Measurements from ENCODE around the gene DTNB.

DTNB gene

GRCh38 chr2:25387876-25388449 is 285.4 kb downstream of the DTNB start:
- FAIRE-seq (no peak), DNase-seq (ENCODE audit: insufficient read length, low spot score) (no peak)
- no peak for TF ChIP-seq POU2F2 (IDR thresholded peaks at IDR 0.05; ENCODE audit: low read depth, low read length)
- no peak for TF ChIP-seq PAX5 (IDR thresholded peaks at IDR 0.05; ENCODE audit: insufficient read depth, low read length, severe bottlenecking)
- no peak for TF ChIP-seq SPI1 (IDR thresholded peaks at IDR 0.05; ENCODE audit: low read depth, low read length)
- TF ChIP-seq TAF1 (IDR thresholded peaks at IDR 0.05; ENCODE audit: low read depth, low read length): no peak
- no peak for TF ChIP-seq POLR2A (IDR thresholded peaks at IDR 0.05; ENCODE audit: low read depth, low read length)
- TF ChIP-seq POLR2AphosphoS5 (IDR thresholded peaks at IDR 0.05; ENCODE audit: low read depth, low read length): no peak

DNA sequence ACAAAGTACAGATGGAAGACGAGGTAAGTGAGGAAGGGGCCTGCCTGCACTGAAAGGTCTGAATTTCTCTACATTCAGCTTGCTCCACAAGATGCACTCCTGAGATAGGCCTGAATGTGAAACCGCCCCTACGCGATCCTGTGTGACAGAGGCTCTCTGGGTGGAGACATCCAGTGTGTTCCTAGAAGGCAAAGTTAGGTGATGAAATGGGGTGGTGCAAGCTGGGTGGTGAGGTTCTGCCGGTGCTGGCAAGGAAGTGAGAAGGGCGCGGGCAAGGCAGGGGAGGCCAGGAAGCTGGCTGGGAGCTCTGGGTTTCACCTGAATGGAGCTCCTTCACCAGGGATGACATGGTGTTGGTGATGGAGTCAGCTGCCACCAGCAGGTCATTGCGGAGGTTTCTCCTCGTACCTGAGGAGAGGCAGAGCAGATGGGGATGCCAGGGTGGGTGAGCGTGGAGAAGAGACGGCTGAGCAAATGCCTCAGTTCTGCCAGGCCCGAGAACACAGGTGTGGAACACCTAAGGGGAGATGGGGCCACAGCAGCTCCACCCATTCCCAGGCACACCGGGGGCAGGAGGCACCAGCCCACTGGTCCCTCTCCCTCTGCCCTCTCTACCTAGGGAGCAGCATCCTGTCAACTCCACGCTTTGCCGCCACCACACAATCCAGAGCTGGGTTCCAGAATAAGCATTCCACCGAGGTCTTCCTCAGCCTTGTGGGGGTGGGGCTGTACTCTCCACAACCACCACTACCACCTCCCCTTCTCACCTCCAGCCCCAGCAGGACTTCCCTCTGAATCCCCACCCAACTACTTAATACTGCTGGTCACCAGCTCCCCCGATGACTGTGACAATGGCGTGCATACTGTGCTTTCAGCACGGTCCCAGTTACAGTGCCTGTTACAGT is 286.2 kb downstream of the DTNB start:
- DNase-seq (ENCODE audit: insufficient read length, low spot score): no peak
- no peak for TF ChIP-seq SPI1 (IDR thresholded peaks at IDR 0.05; ENCODE audit: low read depth, low read length)
- TF ChIP-seq TAF1 (IDR thresholded peaks at IDR 0.05; ENCODE audit: low read depth, low read length): no peak
- no peak for TF ChIP-seq POLR2A (IDR thresholded peaks at IDR 0.05; ENCODE audit: low read depth, low read length)
- no peak for FAIRE-seq

- DNase-seq (ENCODE audit: insufficient read length, low spot score) (no peak), FAIRE-seq (no peak)
- TF ChIP-seq SPI1 (IDR thresholded peaks at IDR 0.05; ENCODE audit: low read depth, low read length) (no peak), POU2F2 (IDR thresholded peaks at IDR 0.05; ENCODE audit: low read depth, low read length) (no peak), POLR2AphosphoS5 (IDR thresholded peaks at IDR 0.05; ENCODE audit: low read depth, low read length) (no peak), TAF1 (IDR thresholded peaks at IDR 0.05; ENCODE audit: low read depth, low read length) (no peak), POLR2A (IDR thresholded peaks at IDR 0.05; ENCODE audit: low read depth, low read length) (no peak), PAX5 (IDR thresholded peaks at IDR 0.05; ENCODE audit: insufficient read depth, low read length, severe bottlenecking) (no peak)
Measured at GRCh38 chr2:25385910-25386309, 287.5 kb downstream of the DTNB start.

DNA sequence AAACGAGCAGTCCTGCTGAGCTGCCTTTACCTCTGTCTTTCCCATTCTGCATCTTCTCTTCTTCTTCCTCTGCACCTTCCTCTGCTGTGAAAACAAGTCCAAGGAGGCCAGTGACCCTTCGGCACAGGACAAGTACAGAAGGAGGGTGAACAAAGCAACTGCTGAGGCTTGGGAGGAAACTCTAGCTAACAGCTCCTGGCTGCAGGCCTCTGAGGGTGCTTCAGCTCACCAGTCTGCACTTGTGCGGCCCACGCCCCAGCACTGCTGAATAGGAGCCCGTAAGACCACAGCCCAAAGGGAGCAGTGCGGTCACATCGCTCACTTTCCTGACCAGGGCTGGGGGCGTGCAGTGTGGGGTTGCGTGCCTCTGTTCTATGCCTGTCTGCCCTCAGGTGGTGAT is 289.6 kb downstream of the DTNB start:
- TF ChIP-seq PAX5 (IDR thresholded peaks at IDR 0.05; ENCODE audit: insufficient read depth, low read length, severe bottlenecking) (no peak), SPI1 (IDR thresholded peaks at IDR 0.05; ENCODE audit: low read depth, low read length) (no peak), POLR2AphosphoS5 (IDR thresholded peaks at IDR 0.05; ENCODE audit: low read depth, low read length) (no peak), TAF1 (IDR thresholded peaks at IDR 0.05; ENCODE audit: low read depth, low read length) (no peak), POU2F2 (IDR thresholded peaks at IDR 0.05; ENCODE audit: low read depth, low read length) (no peak), POLR2A (IDR thresholded peaks at IDR 0.05; ENCODE audit: low read depth, low read length) (no peak)
- FAIRE-seq (no peak), DNase-seq (ENCODE audit: insufficient read length, low spot score) (no peak)

- no peak for DNase-seq (ENCODE audit: insufficient read length, low spot score)
- TF ChIP-seq TAF1 (IDR thresholded peaks at IDR 0.05; ENCODE audit: low read depth, low read length) (no peak), PAX5 (IDR thresholded peaks at IDR 0.05; ENCODE audit: insufficient read depth, low read length, severe bottlenecking) (no peak), POLR2A (IDR thresholded peaks at IDR 0.05; ENCODE audit: low read depth, low read length) (no peak), POLR2AphosphoS5 (IDR thresholded peaks at IDR 0.05; ENCODE audit: low read depth, low read length) (no peak), POU2F2 (IDR thresholded peaks at IDR 0.05; ENCODE audit: low read depth, low read length) (no peak), SPI1 (IDR thresholded peaks at IDR 0.05; ENCODE audit: low read depth, low read length) (no peak)
- FAIRE-seq: no peak
Measured at GRCh38 chr2:25381502-25381901, 291.9 kb downstream of the DTNB start.

GRCh38 chr2:25380586-25381375 is 292.6 kb downstream of the DTNB start:
- TF ChIP-seq POLR2A (IDR thresholded peaks at IDR 0.05; ENCODE audit: low read depth, low read length): no peak
- TF ChIP-seq POLR2AphosphoS5 (IDR thresholded peaks at IDR 0.05; ENCODE audit: low read depth, low read length): no peak
- TF ChIP-seq PAX5 (IDR thresholded peaks at IDR 0.05; ENCODE audit: insufficient read depth, low read length, severe bottlenecking): no peak
- no peak for TF ChIP-seq POU2F2 (IDR thresholded peaks at IDR 0.05; ENCODE audit: low read depth, low read length)
- DNase-seq (ENCODE audit: insufficient read length, low spot score): no peak
- peak; percentile 51 for FAIRE-seq

- TF ChIP-seq TAF1 (IDR thresholded peaks at IDR 0.05; ENCODE audit: low read depth, low read length): no peak
- no peak for TF ChIP-seq SPI1 (IDR thresholded peaks at IDR 0.05; ENCODE audit: low read depth, low read length)
- TF ChIP-seq POLR2AphosphoS5 (IDR thresholded peaks at IDR 0.05; ENCODE audit: low read depth, low read length): no peak
- TF ChIP-seq PAX5 (IDR thresholded peaks at IDR 0.05; ENCODE audit: insufficient read depth, low read length, severe bottlenecking): no peak
- TF ChIP-seq POU2F2 (IDR thresholded peaks at IDR 0.05; ENCODE audit: low read depth, low read length): no peak
- no peak for TF ChIP-seq POLR2A (IDR thresholded peaks at IDR 0.05; ENCODE audit: low read depth, low read length)
- FAIRE-seq (peak; percentile 89), DNase-seq (ENCODE audit: insufficient read length, low spot score) (no peak)
Measured at GRCh38 chr2:25380023-25380422, 293.4 kb downstream of the DTNB start.

DNA sequence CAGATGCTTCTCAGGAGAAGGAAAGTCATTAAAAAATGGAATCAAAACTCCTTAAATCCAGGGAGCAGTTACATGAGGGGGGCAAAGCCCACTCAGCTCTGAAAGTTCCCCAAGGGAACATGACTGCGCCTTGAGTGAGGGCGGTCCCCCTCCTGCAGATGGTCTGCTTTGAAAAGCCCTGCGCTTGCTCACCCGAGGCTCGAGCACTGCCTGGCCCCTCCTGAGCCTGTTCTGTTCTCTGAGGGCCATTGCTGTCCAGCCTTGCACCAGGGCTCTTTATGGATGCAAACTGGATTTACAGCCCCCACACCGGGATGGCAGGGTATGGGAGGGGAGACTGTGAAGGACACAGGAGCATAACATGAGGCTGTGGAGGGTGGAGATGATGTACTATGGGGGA is 293.8 kb downstream of the DTNB start:
- no peak for DNase-seq (ENCODE audit: insufficient read length, low spot score)
- no peak for TF ChIP-seq POU2F2 (IDR thresholded peaks at IDR 0.05; ENCODE audit: low read depth, low read length)
- no peak for TF ChIP-seq PAX5 (IDR thresholded peaks at IDR 0.05; ENCODE audit: insufficient read depth, low read length, severe bottlenecking)
- TF ChIP-seq POLR2A (IDR thresholded peaks at IDR 0.05; ENCODE audit: low read depth, low read length): no peak
- no peak for TF ChIP-seq TAF1 (IDR thresholded peaks at IDR 0.05; ENCODE audit: low read depth, low read length)
- TF ChIP-seq SPI1 (IDR thresholded peaks at IDR 0.05; ENCODE audit: low read depth, low read length): no peak
- TF ChIP-seq POLR2AphosphoS5 (IDR thresholded peaks at IDR 0.05; ENCODE audit: low read depth, low read length): no peak
- peak; percentile 16 for FAIRE-seq

All from GM12891 (cell line).